ENCODE results near the gene OR51B5.
"Not testable (repeated sequence)": the region's sequence is repeated elsewhere in the genome, so short reads cannot be mapped to it uniquely, and the experiment has no call there.

OR51B5 gene

GRCh38 chr11:5343474-5344335 is at the start of gene OR51B5:
Gene OR51B5 (minus strand): TSS chr11:5343524. CDS start chr11:5343524, 0 bp downstream.
- DNase-seq (ENCODE audit: low read depth) = no peak

GRCh38 chr11:5390210-5390609 is 46.9 kb upstream of the OR51B5 start:
- no peak for DNase-seq (ENCODE audit: low read depth)

- DNase-seq (ENCODE audit: low read depth) = no peak
Observed at GRCh38 chr11:5384335-5384734, 41.0 kb upstream of the OR51B5 start.

- no peak for DNase-seq (ENCODE audit: low read depth)
Observed at GRCh38 chr11:5383576-5383975, 40.3 kb upstream of the OR51B5 start, which contains the start of gene OR51M1. Gene OR51M1 (plus strand): TSS chr11:5383812. CDS start chr11:5389399, 5,587 bp downstream.

GRCh38 chr11:5380740-5381342 is 37.5 kb upstream of the OR51B5 start:
- peak; percentile 28 for DNase-seq (ENCODE audit: low read depth)

GRCh38 chr11:5369789-5370188 is 26.5 kb upstream of the OR51B5 start:
- DNase-seq (ENCODE audit: low read depth) = no peak

GRCh38 chr11:5368502-5369043 is 25.2 kb upstream of the OR51B5 start:
- no peak for DNase-seq (ENCODE audit: low read depth)

GRCh38 chr11:5367448-5368074 is 24.2 kb upstream of the OR51B5 start:
- peak; percentile 40 for DNase-seq (ENCODE audit: low read depth)

- no peak for DNase-seq (ENCODE audit: low read depth)
Observed at GRCh38 chr11:5366856-5367255, 23.5 kb upstream of the OR51B5 start.

GRCh38 chr11:5366365-5366764 is 23.0 kb upstream of the OR51B5 start:
- DNase-seq (ENCODE audit: low read depth) = not testable (repeated sequence)

GRCh38 chr11:5364214-5364613 is 20.9 kb upstream of the OR51B5 start:
- peak; percentile 83 for DNase-seq (ENCODE audit: low read depth)

- DNase-seq (ENCODE audit: low read depth) = no peak
Observed at GRCh38 chr11:5363679-5364078, 20.4 kb upstream of the OR51B5 start.

GRCh38 chr11:5362017-5362625 is 18.8 kb upstream of the OR51B5 start:
- DNase-seq (ENCODE audit: low read depth) = no peak

GRCh38 chr11:5356031-5356430 is 12.7 kb upstream of the OR51B5 start:
- not testable (repeated sequence) for DNase-seq (ENCODE audit: low read depth)

- DNase-seq (ENCODE audit: low read depth) = no peak
Observed at GRCh38 chr11:5351208-5351607, 7.9 kb upstream of the OR51B5 start, which contains the start of gene OR51B6. Gene OR51B6 (plus strand): TSS chr11:5351508. CDS start chr11:5351508, 0 bp downstream.

- no peak for DNase-seq (ENCODE audit: low read depth)
Observed at GRCh38 chr11:5349550-5349949, 6.2 kb upstream of the OR51B5 start.

GRCh38 chr11:5348551-5349194 is 5.3 kb upstream of the OR51B5 start:
- DNase-seq (ENCODE audit: low read depth) = no peak

GRCh38 chr11:5345831-5346230 is 2.5 kb upstream of the OR51B5 start:
- DNase-seq (ENCODE audit: low read depth) = no peak

- no peak for DNase-seq (ENCODE audit: low read depth)
Observed at GRCh38 chr11:5339771-5340322, 3.5 kb downstream of the OR51B5 start.

GRCh38 chr11:5337253-5337652 is 6.1 kb downstream of the OR51B5 start:
- DNase-seq (ENCODE audit: low read depth) = not testable (repeated sequence)

GRCh38 chr11:5336331-5336730 is 7.0 kb downstream of the OR51B5 start:
- no peak for DNase-seq (ENCODE audit: low read depth)
